ENCODE data around the gene SNX9.

The SNX9 gene

GRCh38 chr6:157786221-157786620 lies 36.8 kb upstream of the SNX9 start:
- H3K9ac ChIP-seq (ENCODE audit: low read length) = no peak overlapping the region
- no peak overlapping the region for H2AFZ ChIP-seq (ENCODE audit: low read depth, low read length)
- H3K36me3 ChIP-seq (replicated peaks; ENCODE audit: low read depth, low read length) = no peaks in the 10 kb centered on the region
- no peaks in the 10 kb centered on the region for H3K4me1 ChIP-seq (ENCODE audit: low read length)
- H3K9me3 ChIP-seq (ENCODE audit: insufficient read depth, low read length) = no peaks in the 10 kb centered on the region
- no peak overlapping the region for H3K4me2 ChIP-seq (ENCODE audit: low read length)
- H3K79me2 ChIP-seq (ENCODE audit: low read length) = no peaks in the 10 kb centered on the region
- peaks cover 47% of the 10 kb centered on the region for H3K27me3 ChIP-seq (ENCODE audit: low read depth, low read length)
- H4K20me1 ChIP-seq (ENCODE audit: insufficient read depth, low read length) = no peaks in the 10 kb centered on the region
- no peak overlapping the region for H3K27ac ChIP-seq (ENCODE audit: low read length)
- TF ChIP-seq CTCF (IDR thresholded peaks at IDR 0.05; ENCODE audit: low read depth, low read length) = no peak
- TF ChIP-seq EZH2phosphoT487 (IDR thresholded peaks at IDR 0.05; ENCODE audit: low read depth) = no peak
- H3K4me3 ChIP-seq (ENCODE audit: low read length) = no peak overlapping the region

- Histone ChIP-seq H3K27me3 (ENCODE audit: low read depth, low read length) (peaks cover 46% of the 10 kb centered on the region), H3K4me3 (ENCODE audit: low read length) (no peak overlapping the region), H3K9me3 (ENCODE audit: insufficient read depth, low read length) (no peaks in the 10 kb centered on the region), H2AFZ (ENCODE audit: low read depth, low read length) (no peak overlapping the region), H4K20me1 (ENCODE audit: insufficient read depth, low read length) (no peaks in the 10 kb centered on the region), H3K4me2 (ENCODE audit: low read length) (no peak overlapping the region), H3K27ac (ENCODE audit: low read length) (no peak overlapping the region), H3K79me2 (ENCODE audit: low read length) (no peaks in the 10 kb centered on the region), H3K36me3 (replicated peaks; ENCODE audit: low read depth, low read length) (no peaks in the 10 kb centered on the region), H3K4me1 (ENCODE audit: low read length) (no peaks in the 10 kb centered on the region), H3K9ac (ENCODE audit: low read length) (no peak overlapping the region)
- TF ChIP-seq EZH2phosphoT487 (IDR thresholded peaks at IDR 0.05; ENCODE audit: low read depth) (no peak), CTCF (IDR thresholded peaks at IDR 0.05; ENCODE audit: low read depth, low read length) (no peak)
These were observed 36.0 kb upstream of the SNX9 start for GRCh38 chr6:157787080-157787479.

- H3K79me2 ChIP-seq (ENCODE audit: low read length) = no peaks in the 10 kb centered on the region
- H3K4me3 ChIP-seq (ENCODE audit: low read length) = no peak overlapping the region
- H3K9ac ChIP-seq (ENCODE audit: low read length) = no peak overlapping the region
- H2AFZ ChIP-seq (ENCODE audit: low read depth, low read length) = no peak overlapping the region
- no peaks in the 10 kb centered on the region for H3K4me1 ChIP-seq (ENCODE audit: low read length)
- TF ChIP-seq EZH2phosphoT487 (IDR thresholded peaks at IDR 0.05; ENCODE audit: low read depth) (no peak), CTCF (IDR thresholded peaks at IDR 0.05; ENCODE audit: low read depth, low read length) (no peak)
- no peaks in the 10 kb centered on the region for H3K36me3 ChIP-seq (replicated peaks; ENCODE audit: low read depth, low read length)
- H3K9me3 ChIP-seq (ENCODE audit: insufficient read depth, low read length) = no peaks in the 10 kb centered on the region
- no peaks in the 10 kb centered on the region for H4K20me1 ChIP-seq (ENCODE audit: insufficient read depth, low read length)
- H3K27ac ChIP-seq (ENCODE audit: low read length) = no peak overlapping the region
- no peak overlapping the region for H3K4me2 ChIP-seq (ENCODE audit: low read length)
- H3K27me3 ChIP-seq (ENCODE audit: low read depth, low read length) = peaks cover 36% of the 10 kb centered on the region
These were observed 34.9 kb upstream of the SNX9 start for GRCh38 chr6:157788180-157788579.

- H4K20me1 ChIP-seq (ENCODE audit: insufficient read depth, low read length) = no peaks in the 10 kb centered on the region
- H3K27me3 ChIP-seq (ENCODE audit: low read depth, low read length) = peaks cover 34% of the 10 kb centered on the region
- no peaks in the 10 kb centered on the region for H3K4me1 ChIP-seq (ENCODE audit: low read length)
- H3K4me3 ChIP-seq (ENCODE audit: low read length) = no peak overlapping the region
- no peaks in the 10 kb centered on the region for H3K79me2 ChIP-seq (ENCODE audit: low read length)
- no peak overlapping the region for H2AFZ ChIP-seq (ENCODE audit: low read depth, low read length)
- no peak overlapping the region for H3K27ac ChIP-seq (ENCODE audit: low read length)
- H3K9me3 ChIP-seq (ENCODE audit: insufficient read depth, low read length) = no peaks in the 10 kb centered on the region
- H3K4me2 ChIP-seq (ENCODE audit: low read length) = no peak overlapping the region
- no peak overlapping the region for H3K9ac ChIP-seq (ENCODE audit: low read length)
- TF ChIP-seq CTCF (IDR thresholded peaks at IDR 0.05; ENCODE audit: low read depth, low read length) = no peak
- no peak for TF ChIP-seq EZH2phosphoT487 (IDR thresholded peaks at IDR 0.05; ENCODE audit: low read depth)
- no peaks in the 10 kb centered on the region for H3K36me3 ChIP-seq (replicated peaks; ENCODE audit: low read depth, low read length)
These were observed 33.7 kb upstream of the SNX9 start for GRCh38 chr6:157789297-157789696.

Measured in OCI-LY3 (cell line).